C1 segment of cervical spinal cord (tissue), 14 donors: ENCODE data around the gene LDLR.
"Not testable (repeated sequence)": the region's sequence is repeated elsewhere in the genome, so short reads cannot be mapped to it uniquely, and the experiment has no call there.

Experiments
- DNase-seq, 14 donors: peaks; one replicate each; lab custom pipeline; 2025; lab: John Stamatoyannopoulos, UW

Gene LDLR

DNA sequence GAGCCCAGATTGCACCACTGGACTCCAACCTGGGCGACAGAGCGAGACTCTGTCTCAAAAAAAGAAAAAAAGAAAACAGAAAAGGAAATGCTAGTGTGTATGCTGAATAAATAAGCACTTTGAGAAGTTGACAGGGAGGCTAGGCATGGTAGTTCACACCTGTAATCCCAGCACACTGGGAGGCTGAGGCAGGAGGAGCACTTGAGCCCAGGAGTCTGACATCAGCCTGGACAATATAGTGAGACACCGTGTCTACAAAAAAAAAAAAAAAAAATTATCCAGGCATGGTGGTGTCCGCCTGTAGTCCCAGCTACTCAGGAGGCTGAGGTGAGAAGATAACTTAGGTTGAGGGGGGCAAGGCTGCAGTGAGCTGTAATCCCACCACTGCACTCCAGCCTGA, 19.1 kb upstream of the LDLR start:
- no peak for DNase-seq

DNA sequence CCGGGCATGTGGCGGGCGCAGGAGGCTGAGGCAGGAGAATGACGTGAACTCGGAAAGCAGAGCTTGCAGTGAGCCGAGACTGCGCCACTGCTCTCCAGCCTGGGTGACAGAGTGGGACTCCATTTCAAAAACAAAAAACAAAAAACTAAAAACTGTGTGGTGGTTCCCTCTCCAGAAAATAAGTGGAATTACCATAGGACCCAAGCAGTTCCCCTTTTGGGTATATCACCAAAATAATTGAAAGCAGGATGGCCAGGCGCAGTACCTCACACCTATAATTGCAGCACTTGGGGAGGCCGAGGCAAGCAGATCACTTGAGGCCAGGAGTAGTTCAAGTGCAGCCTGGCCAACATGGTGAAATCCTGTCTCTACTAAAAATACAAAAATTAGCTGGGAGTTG, 15.7 kb upstream of the LDLR start:
- DNase-seq, result no peak

DNA sequence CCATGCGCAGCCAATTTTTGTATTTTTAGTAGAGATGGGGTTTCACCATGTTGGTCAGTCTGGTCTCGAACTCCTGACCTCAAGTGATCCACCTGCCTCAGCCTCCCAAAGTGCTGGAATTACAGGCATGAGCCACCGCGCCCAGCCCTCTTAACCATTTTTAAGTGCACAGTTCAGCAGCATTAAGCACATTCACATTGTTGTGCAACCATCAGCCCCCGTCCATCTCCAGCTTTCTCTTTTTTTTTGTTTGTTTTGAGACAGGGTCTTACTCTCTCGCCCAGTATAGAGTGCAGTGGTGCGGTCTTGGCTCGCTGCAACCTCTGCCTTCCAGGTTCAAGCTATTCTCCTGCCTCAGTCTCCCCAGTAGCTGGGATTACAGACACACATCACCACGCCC, 12.5 kb upstream of the LDLR start:
- DNase-seq, result not testable (repeated sequence)

DNA sequence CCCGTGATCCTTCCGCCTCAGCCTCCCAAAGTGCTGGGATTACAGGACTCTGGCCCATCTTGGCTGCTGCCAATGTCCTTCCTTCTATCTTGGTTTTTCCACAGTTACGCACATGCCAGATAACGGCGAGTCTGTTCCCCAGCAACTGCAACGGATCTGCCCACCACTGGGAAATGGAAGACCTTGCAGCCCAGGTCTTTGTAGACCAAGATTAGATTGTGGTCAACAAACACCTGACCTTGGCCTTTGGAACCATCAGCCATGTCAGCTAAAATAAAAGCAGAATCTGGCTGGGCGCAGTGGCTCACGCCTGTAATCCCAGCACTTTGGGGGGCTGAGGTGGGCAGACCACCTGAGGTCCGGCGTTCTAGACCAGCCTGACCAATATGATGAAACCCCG, 10.4 kb upstream of the LDLR start:
- DNase-seq, result no peak

DNA sequence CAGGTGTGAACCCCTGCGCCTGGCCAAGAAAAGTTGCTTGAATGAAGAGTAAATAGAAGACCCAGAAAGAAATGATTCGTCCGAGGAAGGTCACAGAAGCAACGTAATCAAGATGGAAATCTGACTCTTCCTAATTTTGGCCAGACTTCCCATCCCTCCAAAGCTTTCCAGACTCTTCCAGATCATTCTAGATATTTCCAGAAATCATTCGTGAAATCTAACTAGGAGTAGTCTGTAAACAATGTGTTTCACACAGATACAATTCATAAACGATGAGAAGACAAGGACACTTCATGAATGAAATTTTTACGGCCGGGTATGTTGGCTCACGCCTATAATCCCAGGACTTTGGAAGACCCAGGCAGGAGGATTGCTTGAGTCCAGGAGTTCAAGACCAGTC, 9.3 kb upstream of the LDLR start:
- DNase-seq, result no peak

DNA sequence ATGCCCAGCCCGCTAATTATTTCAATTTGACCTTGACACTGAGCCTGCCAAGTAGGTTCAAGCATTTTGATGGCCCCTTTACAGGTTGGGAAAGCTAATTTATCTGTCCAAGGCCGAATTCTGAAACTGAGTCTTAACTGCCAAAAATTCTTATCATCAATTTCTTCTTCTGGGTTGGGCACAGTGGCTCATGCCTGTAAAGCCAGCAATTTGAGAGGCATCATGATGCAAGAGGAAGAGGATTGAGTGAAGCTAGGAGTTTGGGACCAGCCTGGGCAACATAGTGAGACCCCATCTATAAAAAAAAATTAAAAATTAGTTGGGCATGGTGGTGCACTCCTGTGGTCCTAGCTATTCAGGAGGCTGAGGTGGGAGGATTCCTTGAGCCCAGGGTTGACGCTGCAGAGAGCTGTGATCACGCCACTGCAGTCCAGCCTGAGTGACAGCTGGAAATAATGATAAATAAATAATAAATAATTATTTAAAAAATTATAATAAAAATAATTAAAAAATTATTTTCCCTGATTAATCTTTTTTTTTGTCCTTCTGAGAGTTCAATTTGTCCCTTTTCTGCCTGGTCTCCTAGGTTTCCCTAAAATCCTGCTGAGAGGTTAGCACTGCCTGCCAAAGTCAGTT, 1.3 kb upstream of the LDLR start:
- no peak for DNase-seq

DNA sequence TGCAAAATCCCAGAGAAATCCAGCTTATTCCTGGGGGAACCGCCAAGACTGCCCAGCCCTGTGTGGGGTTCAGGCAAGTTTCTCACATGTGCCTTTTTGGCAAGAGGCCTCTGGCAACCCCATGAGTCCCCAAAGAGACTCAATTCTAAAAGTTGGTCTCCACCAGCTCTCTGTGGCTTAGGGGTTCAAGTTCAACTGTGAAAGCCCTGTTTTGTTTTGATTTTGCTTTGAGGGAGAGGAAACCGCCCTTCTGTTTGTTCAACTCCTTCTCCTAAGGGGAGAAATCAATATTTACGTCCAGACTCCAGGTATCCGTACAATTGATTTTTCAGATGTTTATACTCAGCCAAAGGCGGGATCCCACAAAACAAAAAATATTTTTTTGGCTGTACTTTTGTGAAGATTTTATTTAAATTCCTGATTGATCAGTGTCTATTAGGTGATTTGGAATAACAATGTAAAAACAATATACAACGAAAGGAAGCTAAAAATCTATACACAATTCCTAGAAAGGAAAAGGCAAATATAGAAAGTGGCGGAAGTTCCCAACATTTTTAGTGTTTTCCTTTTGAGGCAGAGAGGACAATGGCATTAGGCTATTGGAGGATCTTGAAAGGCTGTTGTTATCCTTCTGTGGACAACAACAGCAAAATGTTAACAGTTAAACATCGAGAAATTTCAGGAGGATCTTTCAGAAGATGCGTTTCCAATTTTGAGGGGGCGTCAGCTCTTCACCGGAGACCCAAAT, 583 bp upstream of the LDLR start:
- peak in 10 of 14 donors; percentile 20 to 68 (median 54) for DNase-seq

DNA sequence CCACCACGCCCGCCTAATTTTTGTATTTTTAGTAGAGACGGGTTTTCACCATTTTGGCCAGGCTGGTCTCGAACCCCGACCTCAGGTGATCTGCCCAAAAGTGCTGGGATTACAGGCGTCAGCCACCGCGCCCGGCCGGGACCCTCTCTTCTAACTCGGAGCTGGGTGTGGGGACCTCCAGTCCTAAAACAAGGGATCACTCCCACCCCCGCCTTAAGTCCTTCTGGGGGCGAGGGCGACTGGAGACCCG, 676 bp downstream of the LDLR start:
- not testable (repeated sequence) for DNase-seq

DNA sequence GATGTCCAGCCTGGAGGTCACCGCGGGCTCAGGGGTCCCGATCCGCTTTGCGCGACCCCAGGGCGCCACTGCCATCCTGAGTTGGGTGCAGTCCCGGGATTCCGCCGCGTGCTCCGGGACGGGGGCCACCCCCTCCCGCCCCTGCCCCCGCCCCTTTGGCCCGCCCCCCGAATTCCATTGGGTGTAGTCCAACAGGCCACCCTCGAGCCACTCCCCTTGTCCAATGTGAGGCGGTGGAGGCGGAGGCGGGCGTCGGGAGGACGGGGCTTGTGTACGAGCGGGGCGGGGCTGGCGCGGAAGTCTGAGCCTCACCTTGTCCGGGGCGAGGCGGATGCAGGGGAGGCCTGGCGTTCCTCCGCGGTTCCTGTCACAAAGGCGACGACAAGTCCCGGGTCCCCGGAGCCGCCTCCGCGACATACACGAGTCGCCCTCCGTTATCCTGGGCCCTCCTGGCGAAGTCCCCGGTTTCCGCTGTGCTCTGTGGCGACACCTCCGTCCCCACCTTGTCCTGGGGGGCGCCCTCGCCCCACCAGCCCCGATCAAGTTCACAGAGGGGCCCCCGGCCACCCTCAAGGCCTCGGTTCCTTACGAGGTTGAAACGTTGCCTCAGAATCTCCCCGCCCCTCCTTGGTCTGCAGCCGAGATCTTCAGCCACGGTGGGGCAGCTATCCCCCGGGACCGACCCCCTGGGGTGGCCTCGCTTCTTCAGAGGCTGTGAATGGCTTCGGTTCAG, 1.2 kb downstream of the LDLR start:
- peak; percentile 66 to 97 (median 93) for DNase-seq

DNA sequence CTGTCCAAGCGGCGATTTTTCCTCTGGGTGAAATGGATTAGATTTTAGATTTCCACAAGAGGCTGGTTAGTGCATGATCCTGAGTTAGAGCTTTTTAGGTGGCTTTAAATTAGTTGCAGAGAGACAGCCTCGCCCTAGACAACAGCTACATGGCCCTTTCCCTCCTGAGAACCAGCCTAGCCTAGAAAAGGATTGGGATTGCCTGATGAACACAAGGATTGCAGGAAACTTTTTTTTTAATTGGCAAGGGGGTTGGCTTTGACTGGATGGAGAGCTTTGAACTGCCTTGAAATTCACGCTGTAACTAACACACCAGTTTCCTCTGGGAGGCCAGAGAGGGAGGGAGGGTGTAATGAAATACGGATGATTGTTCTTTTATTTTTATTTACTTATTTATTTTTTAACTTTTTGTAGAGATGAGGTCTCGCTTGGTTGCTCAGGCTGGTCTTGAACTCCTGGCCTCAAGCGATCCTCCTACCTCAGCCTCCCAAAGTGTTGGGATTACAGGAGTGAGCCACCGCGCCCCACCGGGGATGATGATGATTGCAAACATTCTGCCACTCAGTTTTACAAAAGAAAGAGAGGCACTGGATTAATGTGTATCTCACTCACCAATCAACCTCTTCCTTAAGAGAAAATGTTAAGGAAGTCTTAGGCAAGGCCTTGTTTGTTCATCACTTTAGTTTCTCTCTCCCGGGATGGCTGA, 1.9 kb downstream of the LDLR start:
- DNase-seq, result peak in 3 of 14 donors; percentile 28 to 55 (median 34)

DNA sequence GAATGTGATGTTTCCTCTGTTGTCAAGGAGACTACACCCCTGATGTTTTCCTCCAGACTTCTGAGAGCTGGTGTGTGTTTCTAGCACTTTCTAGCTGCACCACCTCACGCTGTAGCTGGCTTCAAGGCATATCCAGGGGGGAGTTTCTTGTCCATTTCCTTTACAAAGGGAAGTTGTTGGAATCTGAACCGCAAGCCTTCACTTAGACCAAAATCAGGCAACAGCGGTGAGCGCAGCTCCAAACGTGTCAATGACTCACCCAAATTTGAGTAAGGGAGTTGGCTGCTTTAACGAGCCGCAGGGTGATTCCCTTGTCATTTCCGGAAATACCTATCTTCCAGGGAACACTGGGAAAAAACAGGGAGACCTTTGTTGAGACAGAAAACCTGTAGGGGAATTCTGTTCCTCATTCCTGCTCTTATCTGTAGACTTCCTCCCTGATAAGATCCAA, 2.5 kb downstream of the LDLR start:
- peak in 10 of 14 donors; percentile 7 to 45 (median 16) for DNase-seq

DNA sequence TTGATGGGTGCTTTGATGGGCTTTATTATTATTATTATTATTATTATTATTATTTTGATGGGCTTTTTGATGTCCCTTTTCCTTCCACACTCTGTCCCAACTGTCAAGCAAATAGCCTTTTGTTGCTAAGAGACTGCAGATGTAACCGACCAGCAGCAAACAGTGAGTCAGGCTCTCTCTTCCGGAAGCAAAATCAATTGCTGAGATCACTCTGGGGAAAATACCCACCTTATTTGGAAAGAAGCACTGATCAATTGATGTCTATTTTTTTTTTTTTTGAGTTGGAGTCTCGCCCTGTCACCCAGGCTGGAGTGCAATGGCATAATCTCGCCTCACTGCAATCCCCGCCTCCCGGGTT, 2.9 kb downstream of the LDLR start:
- peak in 1 of 14 donors; percentile 43 for DNase-seq

DNA sequence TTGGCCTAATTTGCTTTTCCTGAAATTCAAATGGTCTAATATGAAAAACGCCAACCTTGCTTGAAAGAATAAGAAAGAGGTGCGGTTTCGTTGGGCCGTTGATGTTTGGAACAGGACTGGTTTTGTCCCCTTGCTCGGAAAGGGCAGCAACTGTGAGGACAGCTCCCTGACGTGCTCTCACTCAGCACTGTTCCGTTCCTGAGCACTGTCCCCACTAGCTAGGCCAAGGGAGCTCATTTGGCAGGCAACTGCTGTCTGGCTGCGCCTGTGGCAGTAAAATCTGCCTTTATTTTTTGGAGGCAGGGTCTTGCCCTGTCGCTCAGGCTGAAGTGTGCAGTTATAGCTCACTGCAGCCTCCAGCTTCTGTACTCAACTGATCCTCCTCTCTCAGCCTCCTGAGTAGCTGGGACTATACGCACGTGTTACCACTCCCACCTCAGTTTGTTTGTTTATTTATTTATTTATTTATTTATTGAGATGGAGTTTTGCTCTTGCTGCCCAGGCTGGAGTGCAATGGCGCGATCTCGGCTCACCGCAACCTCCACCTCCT, 4.5 kb downstream of the LDLR start:
- DNase-seq, result peak in 7 of 14 donors; percentile 2 to 48 (median 16)

DNA sequence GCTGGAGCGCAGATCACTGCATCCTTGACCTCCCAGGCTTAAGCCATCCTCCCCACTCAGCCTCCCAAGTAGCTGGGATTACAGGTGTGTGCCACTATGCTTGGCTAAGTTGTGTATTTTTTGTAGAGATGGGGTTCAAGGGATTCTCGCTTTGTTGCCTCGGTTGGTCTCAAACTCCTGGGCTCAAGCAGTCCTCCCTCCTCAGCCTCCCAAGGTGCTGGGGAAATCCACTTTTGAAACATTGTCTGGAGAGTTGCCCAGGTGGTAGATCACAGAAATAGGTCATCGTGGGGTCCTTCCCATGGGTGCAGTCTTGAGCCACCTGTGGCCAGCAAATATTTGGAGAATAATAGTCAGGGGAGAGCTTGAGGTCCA, 5.2 kb downstream of the LDLR start:
- no peak for DNase-seq

DNA sequence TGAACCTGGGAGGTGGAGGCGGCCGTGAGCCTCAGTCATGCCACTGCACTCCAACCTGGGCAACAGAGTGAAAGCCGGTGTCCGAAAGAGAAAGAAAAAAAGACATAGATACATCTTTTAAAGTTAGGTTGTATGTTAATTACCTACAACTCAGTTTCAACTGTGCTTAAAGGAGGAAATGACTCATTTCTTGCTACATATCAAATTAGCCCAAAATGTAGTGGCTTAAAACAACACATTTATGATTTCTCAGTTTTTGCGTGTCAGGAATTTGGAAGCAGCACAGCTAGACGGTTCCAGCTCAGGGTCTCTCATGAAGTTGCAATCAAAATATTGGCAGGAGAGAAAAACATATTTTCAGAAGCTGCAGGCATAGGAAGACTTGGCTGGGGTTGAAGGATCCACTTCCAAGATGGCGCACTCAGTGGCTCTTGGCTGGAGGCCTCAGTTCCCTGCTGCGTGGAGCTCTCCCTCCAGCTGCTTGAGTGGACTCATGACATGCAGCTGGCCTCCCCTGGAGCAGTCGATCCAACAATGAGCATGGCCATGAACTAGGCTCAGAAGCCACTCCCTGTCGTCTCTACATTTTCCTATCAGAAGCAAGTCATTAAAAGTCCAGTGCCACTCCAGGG, 7.1 kb downstream of the LDLR start:
- no peak for DNase-seq

DNA sequence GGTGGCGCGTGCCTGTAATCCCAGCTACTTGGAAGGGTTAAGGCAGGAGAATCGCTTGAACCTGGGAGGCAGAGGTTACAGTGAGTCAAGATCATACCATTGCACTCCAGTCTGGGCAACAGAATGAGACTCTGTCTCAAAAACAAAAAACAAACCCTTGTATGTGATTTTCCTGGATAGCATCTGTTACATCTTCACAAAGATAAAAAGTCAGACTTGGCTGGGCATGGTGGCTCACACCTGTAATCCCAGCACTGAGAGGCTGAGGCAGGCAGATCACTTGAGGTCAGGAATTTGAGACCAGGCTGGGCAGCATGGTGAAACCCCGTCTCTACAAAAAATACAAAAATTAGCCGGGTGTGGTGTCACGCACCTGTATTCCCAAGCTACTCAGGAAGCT, 8.1 kb downstream of the LDLR start:
- DNase-seq, result not testable (repeated sequence)

DNA sequence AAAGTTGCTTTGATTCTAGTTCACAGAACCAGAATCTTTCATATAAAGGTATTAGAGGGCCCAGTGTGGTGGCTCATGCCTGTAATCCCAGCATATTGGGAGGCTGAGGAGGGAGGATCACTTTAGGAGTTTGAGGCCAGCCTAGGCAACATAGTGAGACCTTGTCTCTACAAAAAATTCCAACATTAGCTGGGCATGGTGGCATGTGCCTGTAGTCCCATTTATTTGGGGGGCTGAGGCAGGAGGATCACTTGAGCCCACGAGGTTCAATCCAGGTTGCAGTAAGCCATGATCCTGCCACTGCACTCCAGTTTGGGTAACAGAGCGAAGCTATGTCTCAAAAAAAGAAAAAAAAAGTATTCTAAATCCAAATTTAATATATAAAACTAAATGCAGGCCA, 9.1 kb downstream of the LDLR start:
- no peak for DNase-seq

DNA sequence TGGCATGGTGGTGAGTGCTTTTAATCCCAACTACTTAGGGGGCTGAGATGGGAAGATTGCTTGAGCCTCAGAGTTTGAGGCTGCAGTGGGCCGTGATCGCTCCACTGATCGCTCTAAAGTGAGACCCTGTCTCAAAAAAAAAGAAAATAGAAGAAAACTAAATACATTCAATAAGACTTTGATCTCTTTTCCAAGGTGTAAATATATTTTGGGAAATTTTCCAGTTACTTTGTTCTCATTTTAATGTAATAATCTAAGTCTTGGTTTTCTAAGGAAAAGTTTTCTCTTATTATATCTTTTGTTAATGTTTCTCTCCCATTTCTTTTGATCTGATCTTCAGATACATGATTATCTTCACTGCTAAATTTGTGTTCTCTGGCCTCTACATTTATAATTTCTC, 9.6 kb downstream of the LDLR start:
- DNase-seq, result no peak

DNA sequence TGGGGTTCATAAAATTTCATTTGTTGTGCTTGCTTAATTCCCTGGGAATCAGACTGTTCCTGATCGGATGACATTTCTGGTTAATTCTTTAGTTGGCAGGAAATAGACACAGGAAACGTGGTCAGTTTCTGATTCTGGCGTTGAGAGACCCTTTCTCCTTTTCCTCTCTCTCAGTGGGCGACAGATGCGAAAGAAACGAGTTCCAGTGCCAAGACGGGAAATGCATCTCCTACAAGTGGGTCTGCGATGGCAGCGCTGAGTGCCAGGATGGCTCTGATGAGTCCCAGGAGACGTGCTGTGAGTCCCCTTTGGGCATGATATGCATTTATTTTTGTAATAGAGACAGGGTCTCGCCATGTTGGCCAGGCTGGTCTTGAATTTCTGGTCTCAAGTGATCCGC, 10.8 kb downstream of the LDLR start:
- DNase-seq, result no peak

DNA sequence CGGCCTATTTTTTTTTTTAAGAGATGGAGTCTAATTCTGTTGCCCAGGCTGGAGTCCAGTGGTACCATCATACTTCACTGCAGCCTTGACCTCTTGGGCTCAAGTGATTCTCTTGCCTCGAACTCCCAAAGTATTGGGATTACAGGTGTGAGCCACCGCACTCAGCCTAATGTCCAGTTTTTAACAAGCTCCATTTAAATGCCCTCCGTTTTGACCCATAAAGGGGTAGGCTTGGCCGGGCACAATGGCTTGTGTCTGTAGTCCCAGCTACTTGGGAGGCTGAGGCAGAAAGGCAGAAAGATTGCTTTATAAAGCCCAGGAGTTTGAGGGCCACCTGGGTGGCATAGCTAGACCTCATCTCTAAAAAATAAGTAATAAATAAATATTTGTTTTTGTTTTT, 11.8 kb downstream of the LDLR start:
- DNase-seq, result no peak

DNA sequence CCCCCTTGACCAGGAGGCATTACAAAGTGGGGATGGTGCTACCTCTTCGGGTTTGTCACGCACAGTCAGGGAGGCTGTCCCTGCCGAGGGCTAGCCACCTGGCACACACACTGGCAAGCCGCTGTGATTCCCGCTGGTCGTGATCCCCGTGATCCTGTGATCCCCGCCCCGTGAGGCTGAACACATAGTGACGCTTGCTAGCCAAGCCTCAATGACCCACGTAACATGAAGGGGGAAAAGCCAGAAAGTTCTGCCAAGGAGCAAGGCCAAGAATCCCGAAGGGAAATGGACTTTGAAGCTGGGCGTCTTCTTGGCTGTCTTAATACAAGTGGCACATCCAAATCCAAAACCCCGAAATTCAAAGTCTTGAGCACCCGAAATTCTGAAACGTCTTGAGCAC, 13.7 kb downstream of the LDLR start:
- DNase-seq, result peak in 6 of 14 donors; percentile 13 to 59 (median 31)

DNA sequence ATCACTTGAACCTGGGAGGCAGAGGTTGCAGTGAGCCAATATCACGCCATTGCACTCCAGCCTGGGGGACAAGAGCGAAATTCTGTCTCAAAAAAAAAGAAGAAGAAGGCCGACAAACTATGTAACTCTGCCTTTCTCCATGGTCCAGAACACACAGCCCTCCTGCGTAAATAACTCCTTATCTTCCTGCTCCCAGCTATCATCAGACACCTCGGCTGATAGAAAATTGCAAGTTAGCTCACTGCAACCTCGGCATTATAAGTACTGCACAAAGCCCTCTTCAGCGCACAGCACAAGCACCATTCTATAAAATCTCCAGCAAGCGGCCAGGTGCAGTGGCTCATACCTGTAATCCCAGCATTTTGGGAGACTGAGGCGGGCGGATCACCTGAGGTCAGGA, 14.4 kb downstream of the LDLR start:
- not testable (repeated sequence) for DNase-seq
